HG03354 (cell line): ENCODE results near the gene GOLGB1.
"Not testable (repeated sequence)": the region's sequence is repeated elsewhere in the genome, so short reads cannot be mapped to it uniquely, and the experiment has no call there.

ENCODE experiments used
- ATAC-seq: cut with Tn5 transposase; IDR thresholded peaks from one replicate; pipeline ENCODE4 v1.9.1; 2021; ENCODE audit warnings: mild to moderate bottlenecking; ENCODE audit not compliant: unreplicated experiment, poor library complexity, severe bottlenecking

GOLGB1 gene

DNA sequence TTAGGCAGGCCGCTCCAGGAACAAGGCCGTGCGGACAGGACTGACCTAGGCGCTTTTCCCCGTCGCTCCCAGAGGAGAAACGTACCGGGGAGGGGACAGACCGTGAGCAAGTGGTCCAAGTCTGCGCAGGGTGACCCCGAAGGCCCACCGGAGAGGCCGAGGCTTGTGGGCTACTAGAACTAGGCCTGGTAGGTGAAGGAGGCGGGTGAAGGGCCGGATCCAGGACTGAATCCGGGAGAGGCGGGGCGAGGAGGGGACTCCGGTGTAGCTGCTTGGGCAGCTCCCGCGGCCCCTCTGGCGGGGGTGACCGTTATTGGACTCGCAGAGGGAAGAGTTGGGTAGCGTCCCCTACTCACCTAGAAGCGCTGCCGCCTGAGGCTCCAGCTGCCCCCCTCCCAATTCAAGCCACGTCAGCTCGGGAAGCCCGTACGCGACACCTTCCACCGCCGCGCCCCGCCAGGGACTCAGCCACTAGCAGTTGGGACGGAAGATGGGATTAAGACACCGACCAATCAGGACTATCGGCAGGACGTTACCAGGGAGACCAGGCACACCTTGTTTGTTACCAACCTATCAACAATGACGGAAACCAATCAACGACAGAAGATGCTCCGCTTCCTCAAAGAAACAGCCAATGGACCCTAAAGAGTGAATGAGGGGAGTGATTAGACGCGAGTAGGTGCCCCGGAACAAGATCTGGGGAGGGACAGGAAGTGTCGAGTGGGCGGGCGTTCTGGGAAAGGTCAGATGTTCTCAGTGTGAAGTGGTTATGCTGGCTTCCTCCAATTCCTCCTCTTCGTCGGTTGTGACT lies at the start of gene GOLGB1:
Gene GOLGB1 (minus strand): TSS at position 466 of the 811 bp plus-strand sequence. CDS start 18,770 bp downstream, outside the sequence.
- peak; percentile 96 for ATAC-seq

- no peak for ATAC-seq
These were observed 47.4 kb upstream of the GOLGB1 start for GRCh38 chr3:121796970-121797369.

DNA sequence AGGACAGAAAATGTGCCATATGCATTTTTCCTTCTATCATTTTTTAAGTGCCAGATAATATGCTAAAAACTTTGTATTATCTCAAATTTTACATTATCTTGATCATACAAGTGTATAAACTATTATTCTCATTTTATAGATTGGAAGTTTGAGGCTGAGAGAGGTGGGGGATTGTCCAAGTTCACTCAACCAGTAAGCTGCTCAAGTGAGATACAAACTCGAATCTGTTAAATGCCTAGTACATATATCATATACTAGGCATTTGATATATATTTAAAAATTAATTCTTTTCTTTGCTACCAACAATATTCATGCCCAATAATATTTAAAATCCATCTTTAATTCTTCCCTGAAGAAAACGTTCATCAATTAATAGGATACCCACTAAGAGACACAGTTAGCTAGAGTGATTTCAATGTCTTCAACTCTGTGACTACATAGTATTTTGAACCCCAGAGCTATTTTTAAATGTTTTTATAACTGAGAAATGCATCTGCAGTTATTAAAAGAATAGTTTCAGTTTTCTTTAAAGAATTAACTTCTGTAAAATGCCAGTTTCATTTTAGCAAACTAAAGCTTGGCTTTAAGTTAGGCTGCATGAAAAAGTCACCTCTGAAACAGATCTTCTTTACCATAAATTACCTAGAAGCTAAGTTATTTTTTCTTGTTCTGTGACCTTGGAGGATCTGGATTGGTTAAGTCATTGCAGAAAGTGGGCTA lies 44.9 kb upstream of the GOLGB1 start:
- ATAC-seq: peak; percentile 52

- peak; percentile 64 for ATAC-seq
These were observed 43.5 kb upstream of the GOLGB1 start for GRCh38 chr3:121793078-121793477.

DNA sequence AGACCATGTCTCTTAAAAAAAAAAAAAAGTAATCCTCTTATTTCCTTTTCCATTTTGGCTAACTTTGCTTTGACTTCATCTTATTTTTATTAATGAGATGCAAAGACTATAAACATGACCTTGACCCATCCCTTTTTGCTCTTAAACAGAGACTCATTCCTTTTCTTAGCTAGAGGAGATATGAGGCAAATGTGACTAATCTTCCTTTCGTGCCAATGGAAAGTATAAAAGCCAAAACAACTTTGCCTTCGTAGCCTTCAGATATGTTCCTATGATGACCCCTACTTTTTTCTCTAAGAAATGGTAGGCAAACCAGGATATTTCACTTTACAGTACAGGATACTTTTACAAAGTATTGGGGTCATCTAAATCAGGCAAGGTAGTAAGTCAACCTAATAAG lies 36.9 kb upstream of the GOLGB1 start:
- no peak for ATAC-seq

- ATAC-seq: not testable (repeated sequence)
These were observed 33.2 kb upstream of the GOLGB1 start for GRCh38 chr3:121782784-121783183.

GRCh38 chr3:121781611-121782010 lies 32.1 kb upstream of the GOLGB1 start:
- ATAC-seq: no peak

- not testable (repeated sequence) for ATAC-seq
These were observed 25.6 kb upstream of the GOLGB1 start for GRCh38 chr3:121775095-121775494.

DNA sequence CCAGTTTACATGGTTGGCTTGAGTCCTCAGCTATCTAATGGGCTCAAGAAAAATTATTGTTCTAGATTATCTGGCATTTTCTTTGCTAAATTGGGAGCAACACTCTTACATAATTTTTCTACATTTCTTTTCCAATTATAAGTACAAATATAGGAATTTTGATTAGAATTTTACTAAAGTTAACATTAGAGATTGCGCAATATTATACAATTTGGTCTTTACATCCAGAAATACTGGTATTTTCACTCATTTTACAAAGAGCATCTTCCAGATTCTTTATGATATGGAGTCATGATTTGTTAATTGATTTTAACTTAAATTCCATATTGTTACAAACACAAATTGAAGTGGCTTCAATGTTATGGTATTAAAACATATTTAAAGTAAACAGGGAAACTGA lies 19.7 kb upstream of the GOLGB1 start:
- ATAC-seq: no peak

- ATAC-seq: no peak
These were observed 18.9 kb upstream of the GOLGB1 start for GRCh38 chr3:121768452-121768851.

GRCh38 chr3:121759541-121760202 lies 10.1 kb upstream of the GOLGB1 start:
- ATAC-seq: no peak

DNA sequence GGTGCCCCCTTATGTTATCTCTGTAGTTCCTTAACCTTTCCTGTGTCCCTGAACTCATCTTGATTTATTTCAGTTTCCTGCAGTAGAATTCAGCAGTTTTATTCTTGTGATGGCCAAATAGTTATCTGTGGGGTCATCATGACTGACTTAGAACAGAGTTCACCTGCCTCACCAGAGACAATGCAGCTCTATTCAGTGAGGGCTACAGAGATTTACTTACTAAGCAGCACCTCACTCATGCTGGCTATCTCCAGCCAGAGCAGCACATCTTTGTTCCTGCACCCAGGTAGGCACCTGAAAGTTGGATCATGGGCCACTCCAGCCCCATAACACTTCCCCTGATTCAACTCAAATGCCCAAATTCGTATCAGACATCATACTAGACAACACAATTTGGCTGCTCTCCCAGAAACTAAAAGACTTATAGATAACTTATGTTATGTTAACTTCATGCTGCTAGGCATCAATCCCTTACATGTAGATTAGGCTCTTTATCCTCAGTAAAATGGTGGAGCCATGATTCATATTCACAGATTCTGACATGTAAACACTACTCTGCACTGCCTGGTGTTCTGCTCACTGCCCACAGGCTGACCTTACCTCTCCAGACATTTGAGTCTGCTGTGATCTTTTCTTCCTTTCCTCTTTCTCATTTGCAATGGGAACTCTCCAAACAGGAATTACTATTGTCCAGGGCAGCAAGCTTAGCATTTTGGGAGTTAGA lies 9.3 kb upstream of the GOLGB1 start:
- no peak for ATAC-seq

GRCh38 chr3:121757812-121758545 lies 8.4 kb upstream of the GOLGB1 start:
- no peak for ATAC-seq

- ATAC-seq: no peak
These were observed 7.7 kb upstream of the GOLGB1 start for GRCh38 chr3:121757087-121757811.

DNA sequence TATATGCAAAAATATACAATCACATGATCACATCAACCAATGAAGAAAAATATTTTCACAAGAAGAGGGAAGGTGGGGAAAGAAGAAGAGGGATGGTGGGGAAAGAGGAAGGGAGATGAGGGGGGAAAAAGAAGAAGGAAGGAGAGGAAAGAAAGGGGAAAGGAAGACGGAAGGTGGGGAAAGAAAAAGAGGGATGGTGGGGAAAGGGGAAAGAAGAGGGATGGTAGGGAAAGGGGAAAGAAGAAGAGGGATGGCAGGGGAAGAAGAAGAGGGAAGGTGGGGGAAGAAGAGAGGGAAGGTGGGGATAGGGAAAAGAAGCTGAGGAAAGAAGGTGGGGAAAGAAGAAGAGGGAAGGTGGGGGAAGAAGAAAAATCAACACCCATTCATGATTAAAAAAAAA lies 3.2 kb upstream of the GOLGB1 start:
- ATAC-seq: no peak

DNA sequence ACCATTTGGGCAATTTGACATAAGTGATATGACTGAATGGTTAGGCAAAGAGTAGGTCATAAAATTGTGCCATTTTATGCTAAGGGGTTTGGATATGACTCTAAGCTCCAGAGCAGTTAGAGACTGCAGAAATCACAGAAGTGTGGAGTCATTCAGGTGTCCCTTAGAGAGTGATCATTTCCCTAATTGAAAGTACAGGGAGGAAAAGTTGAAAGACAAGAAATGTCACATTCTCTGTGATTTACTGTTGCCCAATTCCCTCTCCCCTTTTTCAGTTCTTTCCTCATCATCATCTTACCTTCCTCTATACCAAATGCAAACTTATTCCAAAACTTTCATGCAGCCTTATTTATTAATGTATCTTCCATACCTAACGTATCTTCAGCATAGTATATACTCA lies 2.7 kb upstream of the GOLGB1 start:
- ATAC-seq: no peak

DNA sequence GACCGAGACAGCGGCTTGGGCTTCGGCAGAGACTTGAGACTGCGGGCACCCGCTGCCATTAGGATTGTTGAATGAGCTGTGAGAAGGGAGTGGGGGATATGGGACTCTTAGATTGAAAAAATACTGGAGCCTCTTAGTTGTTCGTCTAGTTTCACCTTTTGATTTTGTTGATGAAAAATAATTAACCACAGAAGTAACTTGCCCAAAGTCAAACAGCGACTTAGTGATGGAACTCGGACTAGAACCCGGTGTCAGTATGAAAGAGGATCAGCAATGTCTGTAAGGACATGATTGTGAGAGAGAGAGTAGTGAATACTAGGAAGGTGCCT lies 510 bp upstream of the GOLGB1 start:
- no peak for ATAC-seq

DNA sequence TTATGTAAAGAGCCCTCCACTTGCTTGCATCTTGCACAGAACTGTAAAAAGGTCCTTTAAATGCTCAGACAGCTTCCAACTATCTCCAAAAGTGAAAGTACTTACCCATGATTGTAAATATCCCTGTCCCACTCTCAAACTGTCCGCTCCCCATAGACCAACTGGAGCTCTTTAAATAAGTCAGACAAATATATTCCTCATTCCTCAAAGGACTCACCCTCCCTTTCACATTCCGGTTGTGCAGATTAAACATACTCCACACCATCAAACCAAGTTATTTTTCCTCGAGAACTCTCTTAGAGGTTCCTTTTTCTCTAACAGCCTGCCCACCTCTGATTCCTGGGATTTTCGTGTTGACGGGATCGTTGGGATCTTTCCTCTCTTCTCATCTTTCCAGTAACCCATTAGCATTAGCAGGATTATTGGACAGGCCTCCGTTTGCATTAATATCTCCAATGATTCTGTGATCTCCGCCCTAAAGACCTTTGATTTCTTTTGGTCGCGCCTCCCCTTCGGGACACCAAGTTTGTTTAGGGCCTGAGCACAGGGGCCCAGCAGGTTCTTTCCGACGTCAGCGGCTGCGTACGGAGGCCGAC lies 763 bp downstream of the GOLGB1 start:
- peak; percentile 22 for ATAC-seq
